PC-9 (cell line): Measurements from ENCODE around the gene VCAM1. TPM values are rescaled to one million over a fixed set of nuclear protein-coding genes. Genes with fewer than 3 reads are reported as not detected.

Experiments used
- BruUV-seq: library from RNA; stranded (reverse); fragments of 400-500 nt; replicated peaks from 2 replicates; lab custom pipeline; 2021; lab: Mats Ljungman, UMichigan
- CTCF ChIA-PET: fragments of 300-600 bp; sonication (Branson Sonifier 250); formaldehyde crosslinking; loops from one replicate; lab custom pipeline; 2022; ENCODE audit warnings: antibody characterized with exemption; lab: Charles Lee
- POLR2A ChIA-PET: fragments of 300-600 bp; sonication (Branson Sonifier 250); formaldehyde crosslinking; loops from one replicate; lab custom pipeline; 2022; ENCODE audit warnings: antibody characterized with exemption; ENCODE audit not compliant: unreplicated experiment; lab: Charles Lee
- DNase-seq, 2 experiments: peaks; one replicate each; pipeline versions ENCODE4 v3.0.0 to v3.0.0-alpha.2; 2015 to 2022; ENCODE audit warnings: mixed read lengths in 1 of 2
- H2AFZ ChIP-seq: fragments of 200-600 bp; sonication (generic); 2 replicates; pipeline ENCODE4 v1.8.1; 2017; ENCODE audit warnings: antibody characterized with exemption
- H3F3A ChIP-seq: fragments of 200-600 bp; sonication (generic); 2 replicates; pipeline ENCODE4 v1.8.1; 2017; ENCODE audit warnings: antibody characterized with exemption, mild to moderate bottlenecking, low read depth; ENCODE audit not compliant: insufficient read depth
- H3K27ac ChIP-seq: fragments of 200-600 bp; sonication (generic); 2 replicates; pipeline ENCODE4 v1.6.1; 2016; ENCODE audit warnings: mixed run types
- H3K27me3 ChIP-seq: fragments of 200-600 bp; sonication (generic); 2 replicates; pipeline ENCODE4 v1.6.1; 2016; ENCODE audit warnings: low read depth, mixed run types; ENCODE audit not compliant: insufficient read depth
- H3K36me3 ChIP-seq: fragments of 200-600 bp; sonication (generic); 2 replicates; pipeline ENCODE4 v1.6.1; 2016; ENCODE audit warnings: low read depth, mixed run types
- H3K4me1 ChIP-seq: fragments of 200-600 bp; sonication (generic); replicated peaks from 2 replicates; pipeline ENCODE4 v1.6.1; 2016; ENCODE audit warnings: mixed run types; ENCODE audit not compliant: insufficient read depth
- H3K4me2 ChIP-seq: fragments of 200-600 bp; sonication (generic); 2 replicates; pipeline ENCODE4 v1.6.1; 2017; ENCODE audit warnings: mixed run types
- H3K4me3 ChIP-seq: fragments of 200-600 bp; sonication (generic); 2 replicates; pipeline ENCODE4 v1.6.1; 2016; ENCODE audit warnings: mixed run types
- H3K79me2 ChIP-seq: fragments of 200-600 bp; sonication (generic); 2 replicates; pipeline ENCODE4 v1.6.1; 2017; ENCODE audit warnings: low read depth, mixed run types
- H3K9me2 ChIP-seq: fragments of 200-600 bp; sonication (generic); 2 replicates; pipeline ENCODE4 v1.8.1; 2017; ENCODE audit warnings: mild to moderate bottlenecking; ENCODE audit not compliant: insufficient read depth
- H3K9me3 ChIP-seq: fragments of 200-600 bp; sonication (generic); 2 replicates; pipeline ENCODE4 v1.8.1; 2016; ENCODE audit warnings: low read depth; ENCODE audit not compliant: insufficient read depth
- H4K20me1 ChIP-seq: fragments of 200-600 bp; sonication (generic); 2 replicates; pipeline ENCODE4 v1.8.1; 2017; ENCODE audit not compliant: insufficient read depth
- EZH2 ChIP-seq: fragments of 200-600 bp; sonication (generic); IDR thresholded peaks from 2 replicates; pipeline ENCODE4 v1.8.0; 2017; ENCODE audit warnings: antibody characterized with exemption, low read depth
- intact Hi-C: fragments of 100-400 bp; cut with micrococcal nuclease; formaldehyde crosslinking; loops from one replicate; pipeline ENCODE4 v1.10.0; 2022; ENCODE audit not compliant: unreplicated experiment
- total RNA-seq: library from RNA; stranded (reverse); gene quantifications from 2 replicates; pipeline ENCODE4 v1.2.3, GENCODE V29; 2021
- TF ChIP-seq, protein P1 (sequence below): fragments of 200-600 bp; sonication (generic); conservative IDR thresholded peaks from 2 replicates; pipeline ENCODE4 v1.6.1; 2017; ENCODE audit warnings: mixed run types, antibody characterized with exemption, mild to moderate bottlenecking, moderate library complexity

The VCAM1 gene
- total RNA-seq, 1 experiment from 2014 or later: not detected

GRCh38 chr1:100703052-100703451, 16.5 kb upstream of the VCAM1 start:
- no peak overlapping the region for H2AFZ ChIP-seq
- H3K4me3 ChIP-seq: no peak overlapping the region
- H3K4me2 ChIP-seq: no peak overlapping the region
- CTCF ChIA-PET: no interaction called here
- DNase-seq: no peak
- H3F3A ChIP-seq: no peaks in the 10 kb centered on the region
- intact Hi-C loops: no loop called here
- H3K4me1 ChIP-seq: peaks cover 19% of the 10 kb centered on the region
- POLR2A ChIA-PET: no interaction called here
- no peak for TF ChIP-seq EZH2
- TF ChIP-seq, protein P1, sequence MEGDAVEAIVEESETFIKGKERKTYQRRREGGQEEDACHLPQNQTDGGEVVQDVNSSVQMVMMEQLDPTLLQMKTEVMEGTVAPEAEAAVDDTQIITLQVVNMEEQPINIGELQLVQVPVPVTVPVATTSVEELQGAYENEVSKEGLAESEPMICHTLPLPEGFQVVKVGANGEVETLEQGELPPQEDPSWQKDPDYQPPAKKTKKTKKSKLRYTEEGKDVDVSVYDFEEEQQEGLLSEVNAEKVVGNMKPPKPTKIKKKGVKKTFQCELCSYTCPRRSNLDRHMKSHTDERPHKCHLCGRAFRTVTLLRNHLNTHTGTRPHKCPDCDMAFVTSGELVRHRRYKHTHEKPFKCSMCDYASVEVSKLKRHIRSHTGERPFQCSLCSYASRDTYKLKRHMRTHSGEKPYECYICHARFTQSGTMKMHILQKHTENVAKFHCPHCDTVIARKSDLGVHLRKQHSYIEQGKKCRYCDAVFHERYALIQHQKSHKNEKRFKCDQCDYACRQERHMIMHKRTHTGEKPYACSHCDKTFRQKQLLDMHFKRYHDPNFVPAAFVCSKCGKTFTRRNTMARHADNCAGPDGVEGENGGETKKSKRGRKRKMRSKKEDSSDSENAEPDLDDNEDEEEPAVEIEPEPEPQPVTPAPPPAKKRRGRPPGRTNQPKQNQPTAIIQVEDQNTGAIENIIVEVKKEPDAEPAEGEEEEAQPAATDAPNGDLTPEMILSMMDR: no peak
- no TSS peak for BruUV-seq
- H3K79me2 ChIP-seq: no peaks in the 10 kb centered on the region
- no peaks in the 10 kb centered on the region; the same call in 1 of the 2 replicates for H3K9me3 ChIP-seq
- H3K27me3 ChIP-seq: no peaks in the 10 kb centered on the region
- no peak overlapping the region for H3K27ac ChIP-seq
- H3K9me2 ChIP-seq: no peaks in the 10 kb centered on the region
- no peaks in the 10 kb centered on the region for H4K20me1 ChIP-seq
- no peaks in the 10 kb centered on the region for H3K36me3 ChIP-seq

DNA sequence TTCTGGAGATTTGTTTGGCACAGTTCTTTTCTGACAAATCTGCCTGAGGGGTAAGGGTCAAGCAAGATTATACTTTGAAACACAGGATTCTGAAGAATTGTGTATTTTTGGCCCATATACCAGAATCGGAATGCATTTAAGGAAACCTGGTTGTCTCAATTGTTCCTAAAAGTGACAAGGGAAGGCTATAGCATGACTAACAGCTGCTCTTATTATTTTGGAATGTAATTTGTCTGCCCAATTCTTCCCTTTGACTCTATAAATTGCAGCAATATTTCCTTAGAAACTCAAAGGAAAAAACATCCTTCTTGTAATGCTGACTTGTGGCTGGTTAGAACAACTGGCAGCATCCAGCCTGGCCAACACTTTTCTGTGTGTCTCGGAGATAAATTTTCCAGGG, 15.8 kb upstream of the VCAM1 start:
- Histone ChIP-seq H3F3A (no peaks in the 10 kb centered on the region), H2AFZ (no peak overlapping the region), H3K4me2 (no peak overlapping the region), H3K4me3 (no peak overlapping the region), H3K27ac (no peak overlapping the region), H3K27me3 (no peaks in the 10 kb centered on the region), H3K79me2 (no peaks in the 10 kb centered on the region), H4K20me1 (no peaks in the 10 kb centered on the region), H3K36me3 (no peaks in the 10 kb centered on the region), H3K9me3 (no peaks in the 10 kb centered on the region; the same call in 1 of the 2 replicates), H3K4me1 (peaks cover 19% of the 10 kb centered on the region), H3K9me2 (no peaks in the 10 kb centered on the region)
- DNase-seq: no peak
- POLR2A ChIA-PET: no interaction called here
- TF ChIP-seq EZH2: no peak
- TF ChIP-seq, protein P1: no peak
- no TSS peak for BruUV-seq
- CTCF ChIA-PET: no interaction called here
- intact Hi-C loops: no loop called here

DNA sequence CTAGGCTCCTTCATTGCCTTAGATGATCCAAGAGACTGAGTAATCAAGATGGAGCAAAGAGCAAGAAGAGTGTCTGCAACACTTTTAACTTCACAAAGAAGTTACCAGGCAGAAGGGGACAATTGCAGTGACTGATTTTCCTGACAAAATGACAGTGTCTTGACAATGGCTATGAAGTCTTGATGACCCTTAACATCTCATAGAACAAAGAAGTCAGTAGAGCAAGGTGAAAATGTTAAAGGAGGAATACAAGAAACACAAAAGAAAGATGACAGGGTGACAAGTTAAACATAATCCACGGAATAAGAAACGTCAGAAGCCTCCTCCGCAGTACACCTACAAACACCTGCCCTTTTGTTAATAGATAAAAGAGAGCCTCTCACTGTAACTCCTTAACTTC, 15.1 kb upstream of the VCAM1 start:
- TF ChIP-seq EZH2: no peak
- TF ChIP-seq, protein P1: no peak
- BruUV-seq: no TSS peak
- no peaks in the 10 kb centered on the region for H3K27me3 ChIP-seq
- H3K9me2 ChIP-seq: no peaks in the 10 kb centered on the region
- H3K27ac ChIP-seq: no peak overlapping the region
- DNase-seq: no peak
- H3K4me1 ChIP-seq: peaks cover 19% of the 10 kb centered on the region
- H3K4me3 ChIP-seq: no peak overlapping the region
- H4K20me1 ChIP-seq: no peaks in the 10 kb centered on the region
- H3K36me3 ChIP-seq: no peaks in the 10 kb centered on the region
- H3K4me2 ChIP-seq: no peak overlapping the region
- ChIA-PET CTCF (no interaction called here), POLR2A (no interaction called here)
- H3K9me3 ChIP-seq: no peaks in the 10 kb centered on the region; the same call in 1 of the 2 replicates
- H3F3A ChIP-seq: no peaks in the 10 kb centered on the region
- no peaks in the 10 kb centered on the region for H3K79me2 ChIP-seq
- no peak overlapping the region for H2AFZ ChIP-seq
- intact Hi-C loops: no loop called here
